Activated CD4-positive, alpha-beta memory T cell treated with anti-CD3 and anti-CD28 coated beads, Interleukin-2, amount 10 ng/mL, durations not matched to agents 7 days and 5 days (primary cell): ENCODE measurements around the gene KCNQ1. TPM values are rescaled to one million over a fixed set of nuclear protein-coding genes. Genes with fewer than 3 reads are reported as not detected.

ENCODE experiments used
- CTCF ChIA-PET: fragments of 350-600 bp; sonication (Branson Sonifier 250); formaldehyde crosslinking; loops from one replicate; lab custom pipeline; 2021; ENCODE audit warnings: antibody characterized with exemption, inconsistent platforms; lab: Charles Lee
- POLR2A ChIA-PET: fragments of 350-600 bp; sonication (Branson Sonifier 250); formaldehyde crosslinking; loops from one replicate; lab custom pipeline; 2021; ENCODE audit warnings: antibody characterized with exemption; lab: Charles Lee
- DNase-seq: peaks from one replicate; pipeline ENCODE4 v3.0.0-alpha.2; 2020
- H3K27ac Mint-ChIP-seq: one replicate; pipeline ENCODE4 v1.8.0; 2021; ENCODE audit warnings: mild to moderate bottlenecking, mixed read lengths
- H3K27me3 Mint-ChIP-seq: one replicate; pipeline ENCODE4 v1.8.0; 2021; ENCODE audit warnings: mixed read lengths
- H3K36me3 Mint-ChIP-seq: one replicate; pipeline ENCODE4 v1.8.0; 2021; ENCODE audit warnings: low read depth, mixed read lengths
- H3K4me1 Mint-ChIP-seq: one replicate; pipeline ENCODE4 v1.8.0; 2021; ENCODE audit warnings: mixed read lengths
- H3K4me3 Mint-ChIP-seq: one replicate; pipeline ENCODE4 v1.8.0; 2021; ENCODE audit warnings: mild to moderate bottlenecking, mixed read lengths
- H3K9me3 Mint-ChIP-seq: one replicate; pipeline ENCODE4 v1.8.0; 2021; ENCODE audit warnings: mixed read lengths
- total RNA-seq, 2 experiments: library from RNA; stranded (reverse); gene quantifications; one replicate each; pipeline ENCODE4 v1.2.3, GENCODE V29; 2021

Gene KCNQ1
- total RNA-seq, 2 experiments from 2014 or later = 14.8 to 15.0 TPM

- DNase-seq = no peak
- POLR2A ChIA-PET = interaction anchor here (0.6 kb wide), 1 partner anchor 23 kb away, joined by 3 read pairs; no protein-coding TSS in a partner anchor
- H3K36me3 Mint-ChIP-seq = peaks cover 11% of the 10 kb centered on the region
- CTCF ChIA-PET = no interaction called here
- H3K27ac Mint-ChIP-seq = no peak overlapping the region
- H3K4me1 Mint-ChIP-seq = no peaks in the 10 kb centered on the region
- peaks cover 26% of the 10 kb centered on the region for H3K9me3 Mint-ChIP-seq
- no peak overlapping the region for H3K4me3 Mint-ChIP-seq
- H3K27me3 Mint-ChIP-seq = no peaks in the 10 kb centered on the region
These were observed 210.4 kb downstream of the KCNQ1 start for GRCh38 chr11:2655016-2655719.

- no peaks in the 10 kb centered on the region for H3K4me1 Mint-ChIP-seq
- no peaks in the 10 kb centered on the region for H3K27me3 Mint-ChIP-seq
- ChIA-PET POLR2A (interaction anchor here (0.6 kb wide), 1 partner anchor 22 kb away, joined by 3 read pairs; no protein-coding TSS in a partner anchor), CTCF (no interaction called here)
- H3K36me3 Mint-ChIP-seq = peaks cover 15% of the 10 kb centered on the region
- H3K4me3 Mint-ChIP-seq = no peak overlapping the region
- no peak overlapping the region for H3K27ac Mint-ChIP-seq
- peaks cover 26% of the 10 kb centered on the region for H3K9me3 Mint-ChIP-seq
- no peak for DNase-seq
These were observed 211.2 kb downstream of the KCNQ1 start for GRCh38 chr11:2655834-2656622.

GRCh38 chr11:2656859-2657258 lies 212.1 kb downstream of the KCNQ1 start:
- ChIA-PET POLR2A (no interaction called here), CTCF (no interaction called here)
- no peak for DNase-seq
- H3K27me3 Mint-ChIP-seq = no peaks in the 10 kb centered on the region
- peaks cover 24% of the 10 kb centered on the region for H3K9me3 Mint-ChIP-seq
- H3K27ac Mint-ChIP-seq = no peak overlapping the region
- peaks cover 18% of the 10 kb centered on the region for H3K36me3 Mint-ChIP-seq
- no peak overlapping the region for H3K4me3 Mint-ChIP-seq
- H3K4me1 Mint-ChIP-seq = no peaks in the 10 kb centered on the region

GRCh38 chr11:2657697-2658284 lies 213.0 kb downstream of the KCNQ1 start:
- DNase-seq = no peak
- CTCF ChIA-PET = no interaction called here
- Mint-ChIP-seq H3K27me3 (no peaks in the 10 kb centered on the region), H3K4me3 (no peak overlapping the region), H3K9me3 (peaks cover 18% of the 10 kb centered on the region), H3K4me1 (no peaks in the 10 kb centered on the region), H3K27ac (no peak overlapping the region), H3K36me3 (peaks cover 17% of the 10 kb centered on the region)
- POLR2A ChIA-PET = no interaction called here

GRCh38 chr11:2660357-2660939 lies 215.6 kb downstream of the KCNQ1 start:
- no peak overlapping the region for H3K27ac Mint-ChIP-seq
- H3K4me3 Mint-ChIP-seq = no peak overlapping the region
- CTCF ChIA-PET = interaction anchor here (1.2 kb wide), 1 partner anchor 508 kb away, joined by 3 read pairs; no protein-coding TSS in a partner anchor
- H3K9me3 Mint-ChIP-seq = peaks cover 18% of the 10 kb centered on the region
- POLR2A ChIA-PET = no interaction called here
- peaks cover 17% of the 10 kb centered on the region for H3K36me3 Mint-ChIP-seq
- no peak for DNase-seq
- H3K27me3 Mint-ChIP-seq = no peaks in the 10 kb centered on the region
- no peaks in the 10 kb centered on the region for H3K4me1 Mint-ChIP-seq

GRCh38 chr11:2661173-2662023 lies 216.6 kb downstream of the KCNQ1 start:
- ChIA-PET POLR2A (no interaction called here), CTCF (interaction anchor here (1.2 kb wide), 1 partner anchor 509 kb away, joined by 3 read pairs; no protein-coding TSS in a partner anchor)
- no peak overlapping the region for H3K27ac Mint-ChIP-seq

GRCh38 chr11:2662024-2662312 lies 217.2 kb downstream of the KCNQ1 start:
- ChIA-PET CTCF (no interaction called here), POLR2A (no interaction called here)
- H3K4me3 Mint-ChIP-seq = no peak overlapping the region
- peaks cover 17% of the 10 kb centered on the region for H3K36me3 Mint-ChIP-seq
- H3K27me3 Mint-ChIP-seq = no peaks in the 10 kb centered on the region
- no peaks in the 10 kb centered on the region for H3K4me1 Mint-ChIP-seq
- H3K27ac Mint-ChIP-seq = no peak overlapping the region
- H3K9me3 Mint-ChIP-seq = peaks cover 18% of the 10 kb centered on the region
- no peak for DNase-seq

More at GRCh38 chr11:2661173-2662023, 216.6 kb downstream of the KCNQ1 start:
- Mint-ChIP-seq H3K36me3 (peaks cover 17% of the 10 kb centered on the region), H3K9me3 (peaks cover 18% of the 10 kb centered on the region), H3K4me1 (no peaks in the 10 kb centered on the region), H3K27me3 (no peaks in the 10 kb centered on the region), H3K4me3 (no peak overlapping the region)
- DNase-seq = no peak

GRCh38 chr11:2662430-2663299 lies 217.9 kb downstream of the KCNQ1 start:
- Mint-ChIP-seq H3K4me3 (no peak overlapping the region), H3K4me1 (no peaks in the 10 kb centered on the region), H3K27ac (no peak overlapping the region), H3K9me3 (peaks cover 18% of the 10 kb centered on the region), H3K36me3 (peaks cover 17% of the 10 kb centered on the region), H3K27me3 (no peaks in the 10 kb centered on the region)
- POLR2A ChIA-PET = no interaction called here
- no peak for DNase-seq
- CTCF ChIA-PET = no interaction called here

GRCh38 chr11:2663506-2663905 lies 218.7 kb downstream of the KCNQ1 start:
- H3K27ac Mint-ChIP-seq = no peak overlapping the region
- ChIA-PET CTCF (no interaction called here), POLR2A (no interaction called here)
- H3K4me3 Mint-ChIP-seq = no peak overlapping the region
- H3K36me3 Mint-ChIP-seq = peaks cover 17% of the 10 kb centered on the region
- no peaks in the 10 kb centered on the region for H3K27me3 Mint-ChIP-seq
- no peak for DNase-seq
- peaks cover 18% of the 10 kb centered on the region for H3K9me3 Mint-ChIP-seq
- H3K4me1 Mint-ChIP-seq = no peaks in the 10 kb centered on the region

GRCh38 chr11:2663915-2664314 lies 219.1 kb downstream of the KCNQ1 start:
- Mint-ChIP-seq H3K9me3 (peaks cover 18% of the 10 kb centered on the region), H3K36me3 (peaks cover 17% of the 10 kb centered on the region), H3K4me1 (no peaks in the 10 kb centered on the region), H3K27me3 (no peaks in the 10 kb centered on the region), H3K4me3 (no peak overlapping the region), H3K27ac (no peak overlapping the region)
- no peak for DNase-seq
- POLR2A ChIA-PET = no interaction called here
- CTCF ChIA-PET = no interaction called here

GRCh38 chr11:2664376-2664775 lies 219.6 kb downstream of the KCNQ1 start:
- no peak overlapping the region for H3K4me3 Mint-ChIP-seq
- no peak overlapping the region for H3K27ac Mint-ChIP-seq
- H3K36me3 Mint-ChIP-seq = peaks cover 13% of the 10 kb centered on the region
- no peaks in the 10 kb centered on the region for H3K27me3 Mint-ChIP-seq
- DNase-seq = no peak
- ChIA-PET POLR2A (no interaction called here), CTCF (no interaction called here)
- H3K4me1 Mint-ChIP-seq = no peaks in the 10 kb centered on the region
- H3K9me3 Mint-ChIP-seq = peaks cover 13% of the 10 kb centered on the region
